Activated CD4-positive, alpha-beta memory T cell treated with anti-CD3 and anti-CD28 coated beads for 36 hours (primary cell): ENCODE results near the gene CDC5L. TPM values are rescaled to one million over a fixed set of nuclear protein-coding genes. Genes with fewer than 3 reads are reported as not detected.

ENCODE experiments used
- CTCF ChIA-PET: fragments of 350-600 bp; sonication (Branson Sonifier 250); formaldehyde crosslinking; loops from one replicate; lab custom pipeline; 2021; ENCODE audit warnings: antibody characterized with exemption, inconsistent platforms; lab: Charles Lee
- POLR2A ChIA-PET: fragments of 350-600 bp; sonication (Branson Sonifier 250); formaldehyde crosslinking; loops from one replicate; lab custom pipeline; 2021; ENCODE audit warnings: antibody characterized with exemption; lab: Charles Lee
- DNase-seq: peaks from one replicate; pipeline ENCODE4 v3.0.0-alpha.2; 2020
- H3K27ac Mint-ChIP-seq: one replicate; pipeline ENCODE4 v1.8.0; 2021; ENCODE audit warnings: mixed read lengths
- H3K27me3 Mint-ChIP-seq: one replicate; pipeline ENCODE4 v1.8.0; 2021; ENCODE audit warnings: mixed read lengths
- H3K36me3 Mint-ChIP-seq: one replicate; pipeline ENCODE4 v1.8.0; 2021; ENCODE audit warnings: mixed read lengths
- H3K4me1 Mint-ChIP-seq: one replicate; pipeline ENCODE4 v1.8.0; 2021; ENCODE audit warnings: low read depth, mixed read lengths
- H3K4me3 Mint-ChIP-seq: one replicate; pipeline ENCODE4 v1.8.0; 2021; ENCODE audit warnings: mild to moderate bottlenecking, mixed read lengths
- H3K9me3 Mint-ChIP-seq: one replicate; pipeline ENCODE4 v1.8.0; 2021; ENCODE audit warnings: mixed read lengths
- intact Hi-C: fragments of 100-400 bp; cut with micrococcal nuclease; formaldehyde crosslinking; loops from one replicate; pipeline ENCODE4 v1.15.1; 2023
- total RNA-seq, 2 experiments: library from RNA; stranded (reverse); gene quantifications; one replicate each; pipeline ENCODE4 v1.2.3, GENCODE V29; 2021

CDC5L gene
- total RNA-seq, 2 experiments from 2014 or later, result 24.0 to 24.3 TPM

- Mint-ChIP-seq H3K36me3 (no peaks in the 10 kb centered on the region), H3K4me3 (no peak overlapping the region), H3K9me3 (no peaks in the 10 kb centered on the region), H3K4me1 (no peaks in the 10 kb centered on the region), H3K27ac (no peak overlapping the region), H3K27me3 (peaks cover 2% of the 10 kb centered on the region)
- intact Hi-C loops, result loop anchor here (10.0 kb wide), 4 partner anchors 93 to 1943 kb away; no protein-coding TSS in a partner anchor
- no peak for DNase-seq
- POLR2A ChIA-PET, result no interaction called here
- CTCF ChIA-PET, result interaction anchor here (1.4 to 2.4 kb wide), 2 partner anchors 8 to 25 kb away, joined by 4 to 14 read pairs; no protein-coding TSS in a partner anchor
Measured at GRCh38 chr6:44471271-44471981, 83.9 kb downstream of the CDC5L start.

- POLR2A ChIA-PET, result no interaction called here
- no peak overlapping the region for H3K4me3 Mint-ChIP-seq
- H3K27ac Mint-ChIP-seq, result no peak overlapping the region
- no peak for DNase-seq
- H3K36me3 Mint-ChIP-seq, result no peaks in the 10 kb centered on the region
- H3K9me3 Mint-ChIP-seq, result no peaks in the 10 kb centered on the region
- peaks cover 5% of the 10 kb centered on the region for H3K27me3 Mint-ChIP-seq
- H3K4me1 Mint-ChIP-seq, result no peaks in the 10 kb centered on the region
- intact Hi-C loops, result loop anchor here (10.0 kb wide), 4 partner anchors 92 to 1942 kb away; no protein-coding TSS in a partner anchor
- CTCF ChIA-PET, result interaction anchor here (1.1 to 4.1 kb wide), 3 partner anchors 10 to 183 kb away, joined by 3 to 60 read pairs (median 3); no protein-coding TSS in a partner anchor
Measured at GRCh38 chr6:44472250-44472945, 84.9 kb downstream of the CDC5L start.

- Mint-ChIP-seq H3K36me3 (no peaks in the 10 kb centered on the region), H3K4me3 (no peak overlapping the region), H3K9me3 (no peaks in the 10 kb centered on the region), H3K4me1 (no peaks in the 10 kb centered on the region), H3K27me3 (peaks cover 5% of the 10 kb centered on the region), H3K27ac (no peak overlapping the region)
- intact Hi-C loops, result loop anchor here (2.0 to 10.0 kb wide), 5 partner anchors 91 to 1941 kb away; no protein-coding TSS in a partner anchor
- CTCF ChIA-PET, result interaction anchor here (1.1 to 4.1 kb wide), 3 partner anchors 11 to 182 kb away, joined by 3 to 60 read pairs (median 3); no protein-coding TSS in a partner anchor
- POLR2A ChIA-PET, result no interaction called here
- no peak for DNase-seq
Measured at GRCh38 chr6:44473393-44474189, 86.1 kb downstream of the CDC5L start.

- H3K4me1 Mint-ChIP-seq, result no peaks in the 10 kb centered on the region
- CTCF ChIA-PET, result interaction anchor here (2.4 to 4.1 kb wide), 3 partner anchors 12 to 1450 kb away, joined by 13 to 60 read pairs (median 16); no protein-coding TSS in a partner anchor
- H3K36me3 Mint-ChIP-seq, result no peaks in the 10 kb centered on the region
- peaks cover 5% of the 10 kb centered on the region for H3K27me3 Mint-ChIP-seq
- no peaks in the 10 kb centered on the region for H3K9me3 Mint-ChIP-seq
- no peak overlapping the region for H3K4me3 Mint-ChIP-seq
- POLR2A ChIA-PET, result no interaction called here
- intact Hi-C loops, result loop anchor here (2.0 to 10.0 kb wide), 5 partner anchors 91 to 1941 kb away; no protein-coding TSS in a partner anchor
- H3K27ac Mint-ChIP-seq, result no peak overlapping the region
- DNase-seq, result no peak
Measured at GRCh38 chr6:44474190-44474631, 86.7 kb downstream of the CDC5L start.

DNA sequence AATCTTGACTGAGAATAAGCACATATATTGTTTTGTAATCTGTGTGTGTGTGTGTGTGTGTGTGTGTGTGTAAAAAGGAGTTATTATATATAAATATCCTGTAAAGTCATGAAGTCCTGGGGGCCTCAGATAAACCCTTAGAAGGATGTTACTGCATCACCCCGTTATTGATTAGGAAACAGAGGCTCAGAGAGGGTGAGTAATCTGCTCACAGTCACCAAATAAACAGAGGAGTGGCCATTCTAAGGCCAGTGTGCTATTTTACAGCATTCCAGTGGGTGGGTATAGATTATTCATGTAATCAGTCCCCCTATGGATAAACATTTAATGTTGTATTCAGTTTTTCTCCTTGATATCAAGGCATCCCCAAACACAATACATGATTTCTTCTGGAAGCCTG, 87.1 kb downstream of the CDC5L start:
- intact Hi-C loops, result loop anchor here (2.0 to 10.0 kb wide), 5 partner anchors 90 to 1940 kb away; no protein-coding TSS in a partner anchor
- DNase-seq, result no peak
- H3K9me3 Mint-ChIP-seq, result no peaks in the 10 kb centered on the region
- no peaks in the 10 kb centered on the region for H3K36me3 Mint-ChIP-seq
- ChIA-PET CTCF (interaction anchor here (1.0 to 4.1 kb wide), 22 partner anchors 11 to 1616 kb away, joined by 3 to 60 read pairs (median 9); partner anchors contain the start of gene SUPT3H), POLR2A (no interaction called here)
- H3K4me3 Mint-ChIP-seq, result no peak overlapping the region
- H3K27me3 Mint-ChIP-seq, result peaks cover 5% of the 10 kb centered on the region
- no peak overlapping the region for H3K27ac Mint-ChIP-seq
- no peaks in the 10 kb centered on the region for H3K4me1 Mint-ChIP-seq

DNA sequence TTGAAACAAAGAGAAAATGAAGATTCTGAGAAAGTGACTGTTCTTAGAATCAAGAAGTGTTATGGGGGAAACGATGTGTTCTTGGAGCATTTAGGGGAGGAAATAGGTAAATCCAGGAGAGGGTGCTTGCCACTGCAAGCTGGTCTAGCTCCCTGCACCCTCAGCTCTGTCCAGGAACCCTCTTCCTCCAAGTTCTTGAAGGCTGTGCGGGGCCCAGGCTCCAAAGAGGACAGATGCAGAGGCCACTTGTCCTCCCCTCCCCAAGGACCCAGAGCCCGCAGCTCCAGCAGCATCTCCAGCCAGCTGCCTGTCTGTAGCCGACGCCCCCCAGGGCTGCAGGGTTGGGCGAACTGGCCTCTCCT, 87.9 kb downstream of the CDC5L start:
- Mint-ChIP-seq H3K36me3 (no peaks in the 10 kb centered on the region), H3K27ac (no peak overlapping the region), H3K27me3 (peaks cover 5% of the 10 kb centered on the region), H3K4me3 (no peak overlapping the region), H3K4me1 (no peaks in the 10 kb centered on the region), H3K9me3 (no peaks in the 10 kb centered on the region)
- POLR2A ChIA-PET, result interaction anchor here (0.6 to 1.3 kb wide), 2 partner anchors 180 to 454 kb away, joined by 3 read pairs; no protein-coding TSS in a partner anchor
- CTCF ChIA-PET, result interaction anchor here (0.7 to 4.1 kb wide), 58 partner anchors 10 to 1937 kb away, joined by 3 to 60 read pairs (median 4); partner anchors contain the start of gene SUPT3H
- intact Hi-C loops, result loop anchor here (2.0 to 10.0 kb wide), 5 partner anchors 89 to 1939 kb away; no protein-coding TSS in a partner anchor
- DNase-seq, result no peak

GRCh38 chr6:44475779-44476434, 88.4 kb downstream of the CDC5L start:
- Mint-ChIP-seq H3K9me3 (no peaks in the 10 kb centered on the region), H3K27me3 (peaks cover 5% of the 10 kb centered on the region), H3K36me3 (no peaks in the 10 kb centered on the region), H3K27ac (no peak overlapping the region), H3K4me1 (no peaks in the 10 kb centered on the region), H3K4me3 (no peak overlapping the region)
- ChIA-PET POLR2A (interaction anchor here (0.6 to 1.3 kb wide), 2 partner anchors 179 to 453 kb away, joined by 3 read pairs; no protein-coding TSS in a partner anchor), CTCF (interaction anchor here (0.6 to 4.1 kb wide), 68 partner anchors 10 to 1936 kb away, joined by 3 to 60 read pairs (median 4); partner anchors contain the start of gene SUPT3H)
- intact Hi-C loops, result loop anchor here (2.0 to 10.0 kb wide), 5 partner anchors 89 to 1939 kb away; no protein-coding TSS in a partner anchor
- DNase-seq, result peak; percentile 81

GRCh38 chr6:44476849-44477248, 89.3 kb downstream of the CDC5L start:
- no peaks in the 10 kb centered on the region for H3K4me1 Mint-ChIP-seq
- intact Hi-C loops, result loop anchor here (10.0 kb wide), 4 partner anchors 88 to 1938 kb away; no protein-coding TSS in a partner anchor
- H3K36me3 Mint-ChIP-seq, result no peaks in the 10 kb centered on the region
- ChIA-PET CTCF (interaction anchor here (1.2 to 2.8 kb wide), 14 partner anchors 8 to 1454 kb away, joined by 3 to 30 read pairs (median 8); no protein-coding TSS in a partner anchor), POLR2A (no interaction called here)
- peaks cover 5% of the 10 kb centered on the region for H3K27me3 Mint-ChIP-seq
- H3K27ac Mint-ChIP-seq, result no peak overlapping the region
- no peak for DNase-seq
- H3K4me3 Mint-ChIP-seq, result no peak overlapping the region
- H3K9me3 Mint-ChIP-seq, result no peaks in the 10 kb centered on the region

DNA sequence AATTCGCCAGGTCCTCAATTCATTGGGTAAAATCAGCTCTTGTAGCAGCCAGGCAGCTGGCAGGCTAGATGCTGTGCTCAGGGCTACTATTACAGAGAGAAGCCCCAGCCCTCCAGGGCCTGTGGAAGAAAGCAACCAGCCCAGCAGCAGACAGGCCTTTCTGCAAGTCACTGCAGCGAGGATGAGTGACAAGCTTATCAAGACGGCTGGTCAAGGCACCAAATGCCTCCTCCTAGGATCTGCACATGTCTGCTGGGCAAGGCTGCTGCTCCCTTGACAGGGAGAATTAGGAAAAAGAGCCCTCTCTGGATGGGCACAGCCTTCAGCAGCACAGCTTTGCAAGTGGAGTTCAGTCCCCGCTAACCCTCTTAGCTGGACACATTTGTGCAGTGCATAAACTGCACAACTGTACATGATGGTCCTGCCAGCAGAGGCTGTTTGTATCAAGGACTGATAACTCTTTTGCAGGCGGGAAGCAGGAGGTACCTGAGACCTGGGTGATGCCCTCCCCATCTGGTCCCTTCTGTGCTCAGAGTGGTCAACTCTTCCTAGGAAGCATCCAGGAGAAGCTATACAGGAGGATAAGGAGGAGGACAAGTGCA, 89.9 kb downstream of the CDC5L start:
- no peaks in the 10 kb centered on the region for H3K36me3 Mint-ChIP-seq
- no peak overlapping the region for H3K4me3 Mint-ChIP-seq
- no peak for DNase-seq
- H3K4me1 Mint-ChIP-seq, result no peaks in the 10 kb centered on the region
- CTCF ChIA-PET, result interaction anchor here (0.8 to 2.8 kb wide), 5 partner anchors 8 to 1444 kb away, joined by 3 to 30 read pairs (median 4); no protein-coding TSS in a partner anchor
- no peak overlapping the region for H3K27ac Mint-ChIP-seq
- H3K9me3 Mint-ChIP-seq, result no peaks in the 10 kb centered on the region
- intact Hi-C loops, result loop anchor here (10.0 kb wide), 4 partner anchors 87 to 1937 kb away; no protein-coding TSS in a partner anchor
- H3K27me3 Mint-ChIP-seq, result peaks cover 5% of the 10 kb centered on the region
- POLR2A ChIA-PET, result interaction anchor here (0.5 kb wide), 1 partner anchor 178 kb away, joined by 3 read pairs; no protein-coding TSS in a partner anchor

DNA sequence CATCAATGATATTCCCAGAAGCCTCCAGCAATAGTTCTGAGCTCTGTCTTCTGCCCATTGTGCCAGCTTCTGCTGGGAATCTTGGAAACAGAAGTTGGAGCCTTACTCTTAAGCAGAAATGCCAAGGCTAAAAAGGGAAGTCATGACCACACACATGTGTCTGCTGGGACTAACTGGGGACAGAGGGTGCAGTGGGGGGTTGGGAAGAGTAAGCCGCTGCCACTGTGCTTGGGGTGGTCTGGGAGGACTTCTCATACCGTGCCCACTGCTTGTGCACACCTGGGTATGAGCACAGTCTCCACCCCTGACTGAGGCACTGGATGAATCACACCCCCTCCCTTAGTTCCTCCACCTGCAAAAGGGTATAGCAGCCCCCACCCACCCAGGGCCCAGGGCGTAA, 90.7 kb downstream of the CDC5L start:
- intact Hi-C loops, result loop anchor here (10.0 kb wide), 4 partner anchors 87 to 1937 kb away; no protein-coding TSS in a partner anchor
- no peak for DNase-seq
- peaks cover 5% of the 10 kb centered on the region for H3K27me3 Mint-ChIP-seq
- no peaks in the 10 kb centered on the region for H3K36me3 Mint-ChIP-seq
- CTCF ChIA-PET, result interaction anchor here (0.8 to 1.5 kb wide), 3 partner anchors 9 to 1167 kb away, joined by 3 to 4 read pairs (median 3); no protein-coding TSS in a partner anchor
- no peaks in the 10 kb centered on the region for H3K4me1 Mint-ChIP-seq
- no peaks in the 10 kb centered on the region for H3K9me3 Mint-ChIP-seq
- POLR2A ChIA-PET, result interaction anchor here (0.5 kb wide), 1 partner anchor 179 kb away, joined by 3 read pairs; no protein-coding TSS in a partner anchor
- no peak overlapping the region for H3K27ac Mint-ChIP-seq
- no peak overlapping the region for H3K4me3 Mint-ChIP-seq
